Fibroblast of lung (primary cell): ENCODE data around the gene ADCY3.

Source experiments
- CTCF ChIP-seq, 2 donors: IDR thresholded peaks in 1 of 2; conservative IDR thresholded peaks in 1 of 2; 1 replicate in 1 of 2; 2 replicates in 1 of 2; pipeline ENCODE4 v1.5.1; 2011 to 2012; ENCODE audit warnings: low read length in 2 of 2, control low read depth in 1 of 2, inconsistent platforms in 1 of 2, low read depth in 1 of 2, mild to moderate bottlenecking in 1 of 2
- EZH2 ChIP-seq: IDR thresholded peaks from 2 replicates; pipeline ENCODE4 v1.5.1; 2012; ENCODE audit warnings: low read length, control low read depth, mild to moderate bottlenecking; ENCODE audit errors: missing control alignments

- TF ChIP-seq CTCF (conservative IDR thresholded peaks at IDR 0.05 in 1 of 2, IDR thresholded peaks at IDR 0.05 in 1 of 2; ENCODE audit: low read depth in 1 of 2, low read length in 2 of 2) (no peak), EZH2 (no peak)
Observed at GRCh38 chr2:24834733-24835395, 85.2 kb downstream of the ADCY3 start.
